ENCODE measurements around the gene HAPLN1.

DNA sequence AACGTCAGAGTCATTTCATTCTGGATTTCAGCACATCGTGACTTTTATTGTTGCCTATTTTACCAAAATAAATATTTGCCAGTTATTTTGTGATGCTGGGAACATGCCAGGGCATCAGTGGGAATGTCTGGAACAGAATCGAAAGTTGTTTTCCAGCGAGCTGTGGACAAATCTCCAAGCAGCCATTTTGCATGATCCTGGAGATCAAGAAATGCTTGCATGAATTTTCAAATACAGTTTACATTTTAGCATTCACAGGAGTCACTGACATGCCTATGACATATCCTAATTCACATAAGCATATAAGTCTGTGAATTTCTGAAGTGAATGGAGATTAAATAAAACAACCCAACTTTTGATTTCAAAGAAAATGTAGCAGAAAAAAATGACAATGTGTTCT, 129.7 kb downstream of the HAPLN1 start:
- TF ChIP-seq, protein P1, sequence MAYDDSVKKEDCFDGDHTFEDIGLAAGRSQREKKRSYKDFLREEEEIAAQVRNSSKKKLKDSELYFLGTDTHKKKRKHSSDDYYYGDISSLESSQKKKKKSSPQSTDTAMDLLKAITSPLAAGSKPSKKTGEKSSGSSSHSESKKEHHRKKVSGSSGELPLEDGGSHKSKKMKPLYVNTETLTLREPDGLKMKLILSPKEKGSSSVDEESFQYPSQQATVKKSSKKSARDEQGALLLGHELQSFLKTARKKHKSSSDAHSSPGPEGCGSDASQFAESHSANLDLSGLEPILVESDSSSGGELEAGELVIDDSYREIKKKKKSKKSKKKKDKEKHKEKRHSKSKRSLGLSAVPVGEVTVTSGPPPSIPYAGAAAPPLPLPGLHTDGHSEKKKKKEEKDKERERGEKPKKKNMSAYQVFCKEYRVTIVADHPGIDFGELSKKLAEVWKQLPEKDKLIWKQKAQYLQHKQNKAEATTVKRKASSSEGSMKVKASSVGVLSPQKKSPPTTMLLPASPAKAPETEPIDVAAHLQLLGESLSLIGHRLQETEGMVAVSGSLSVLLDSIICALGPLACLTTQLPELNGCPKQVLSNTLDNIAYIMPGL (CRISPR knock-in tag; IDR thresholded peaks at IDR 0.05; ENCODE audit: borderline replicate concordance) = no peak
- no peak for TF ChIP-seq RFX5 (IDR thresholded peaks at IDR 0.05)
- TF ChIP-seq, protein P2, sequence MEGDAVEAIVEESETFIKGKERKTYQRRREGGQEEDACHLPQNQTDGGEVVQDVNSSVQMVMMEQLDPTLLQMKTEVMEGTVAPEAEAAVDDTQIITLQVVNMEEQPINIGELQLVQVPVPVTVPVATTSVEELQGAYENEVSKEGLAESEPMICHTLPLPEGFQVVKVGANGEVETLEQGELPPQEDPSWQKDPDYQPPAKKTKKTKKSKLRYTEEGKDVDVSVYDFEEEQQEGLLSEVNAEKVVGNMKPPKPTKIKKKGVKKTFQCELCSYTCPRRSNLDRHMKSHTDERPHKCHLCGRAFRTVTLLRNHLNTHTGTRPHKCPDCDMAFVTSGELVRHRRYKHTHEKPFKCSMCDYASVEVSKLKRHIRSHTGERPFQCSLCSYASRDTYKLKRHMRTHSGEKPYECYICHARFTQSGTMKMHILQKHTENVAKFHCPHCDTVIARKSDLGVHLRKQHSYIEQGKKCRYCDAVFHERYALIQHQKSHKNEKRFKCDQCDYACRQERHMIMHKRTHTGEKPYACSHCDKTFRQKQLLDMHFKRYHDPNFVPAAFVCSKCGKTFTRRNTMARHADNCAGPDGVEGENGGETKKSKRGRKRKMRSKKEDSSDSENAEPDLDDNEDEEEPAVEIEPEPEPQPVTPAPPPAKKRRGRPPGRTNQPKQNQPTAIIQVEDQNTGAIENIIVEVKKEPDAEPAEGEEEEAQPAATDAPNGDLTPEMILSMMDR (IDR thresholded peaks at IDR 0.05) = no peak

Measured in A549 (cell line).